H1 (cell line): ENCODE measurements around the gene ADCY7. TPM values are rescaled to one million over a fixed set of nuclear protein-coding genes. Genes with fewer than 3 reads are reported as not detected.

Source experiments
- CTCF ChIA-PET: fragments of 300-600 bp; sonication (Branson Sonifier 250); formaldehyde crosslinking; loops from one replicate; lab custom pipeline; 2021; ENCODE audit not compliant: partially characterized antibody; lab: Charles Lee
- POLR2A ChIA-PET: fragments of 300-600 bp; sonication (Branson Sonifier 250); formaldehyde crosslinking; loops from one replicate; lab custom pipeline; 2021; ENCODE audit warnings: inconsistent platforms; ENCODE audit not compliant: partially characterized antibody; lab: Charles Lee
- DNase-seq, 2 experiments: peaks; one replicate each; pipeline versions ENCODE4 v3.0.0 to v3.0.0-alpha.2; 2010 to 2022; ENCODE audit warnings: low spot score in 2 of 2, low read depth in 1 of 2, mixed read lengths in 1 of 2
- FAIRE-seq: peaks from 2 replicates; lab custom pipeline; 2011; peaks lifted over from hg19 to GRCh38; lab: Jason Lieb, UNC
- H2AFZ ChIP-seq: 2 replicates; pipeline ENCODE4 v1.8.1; 2012; ENCODE audit warnings: low read length, inconsistent platforms
- H2AK5ac ChIP-seq: 2 replicates; pipeline ENCODE4 v1.6.1; 2013; ENCODE audit warnings: low read depth, low read length
- H2BK120ac ChIP-seq: replicated peaks from 2 replicates; pipeline ENCODE3; 2013; ENCODE audit warnings: low read depth, low read length, inconsistent platforms
- H2BK12ac ChIP-seq: 2 replicates; pipeline ENCODE4 v1.6.1; 2013; ENCODE audit warnings: low read depth, low read length
- H2BK15ac ChIP-seq: 2 replicates; pipeline ENCODE4 v1.6.1; 2013; ENCODE audit warnings: low read length
- H2BK20ac ChIP-seq: 2 replicates; pipeline ENCODE4 v1.6.1; 2013; ENCODE audit warnings: low read length
- H2BK5ac ChIP-seq: 2 replicates; pipeline ENCODE4 v1.6.1; 2013; ENCODE audit warnings: low read depth, low read length
- H3K14ac ChIP-seq: 2 replicates; pipeline ENCODE4 v1.6.1; 2013; ENCODE audit warnings: inconsistent platforms; ENCODE audit not compliant: insufficient read length
- H3K18ac ChIP-seq: 2 replicates; pipeline ENCODE4 v1.6.1; 2013; ENCODE audit warnings: low read length; ENCODE audit errors: extremely low read depth
- H3K23ac ChIP-seq: 2 replicates; pipeline ENCODE4 v1.6.1; 2013; ENCODE audit warnings: inconsistent platforms; ENCODE audit not compliant: insufficient read length
- H3K23me2 ChIP-seq: 2 replicates; pipeline ENCODE4 v1.6.1; 2013; ENCODE audit warnings: low read depth, low read length
- H3K27ac ChIP-seq: 2 replicates; pipeline ENCODE4 v1.6.1; 2011; ENCODE audit warnings: low read depth, low read length, inconsistent platforms
- H3K27me3 ChIP-seq, 4 experiments: replicated peaks in 1 of 4; 1 replicate in 1 of 4; 2 replicates in 3 of 4; pipeline versions ENCODE4 v1.6.1 to v1.8.1; 2011 to 2013; ENCODE audit warnings: low read length in 3 of 4, mild to moderate bottlenecking in 3 of 4, inconsistent platforms in 2 of 4, mixed read lengths in 2 of 4, moderate library complexity in 1 of 4; ENCODE audit not compliant: control insufficient read depth in 3 of 4, insufficient read depth in 3 of 4; ENCODE audit errors: extremely low read depth in 1 of 4
- H3K36me3 ChIP-seq, 4 experiments: 2 replicates each; pipeline versions ENCODE4 v1.6.1 to v1.8.1; 2011 to 2013; ENCODE audit warnings: mild to moderate bottlenecking in 4 of 4, low read length in 3 of 4, moderate library complexity in 2 of 4, control low read depth in 1 of 4, inconsistent platforms in 1 of 4; ENCODE audit not compliant: insufficient read depth in 4 of 4, control insufficient read depth in 2 of 4
- H3K4ac ChIP-seq: replicated peaks from 2 replicates; pipeline ENCODE3; 2013; ENCODE audit warnings: low read length, low read depth, mixed read lengths, inconsistent platforms; ENCODE audit not compliant: insufficient read length
- H3K4me1 ChIP-seq, 4 experiments: replicated peaks in 1 of 4; 1 replicate in 1 of 4; 2 replicates in 3 of 4; pipeline versions ENCODE4 v1.6.1 to v1.8.1; 2011 to 2013; ENCODE audit warnings: low read length in 3 of 4, inconsistent platforms in 2 of 4, mixed read lengths in 1 of 4; ENCODE audit not compliant: insufficient read depth in 4 of 4, control insufficient read depth in 3 of 4
- H3K4me2 ChIP-seq, 2 experiments: 2 replicates each; pipeline versions ENCODE4 v1.6.1 to v1.8.1; 2011 to 2013; ENCODE audit warnings: low read depth in 2 of 2, low read length in 2 of 2, control low read depth in 1 of 2, inconsistent platforms in 1 of 2, mild to moderate bottlenecking in 1 of 2; ENCODE audit not compliant: insufficient read depth in 1 of 2
- H3K4me3 ChIP-seq, 4 experiments: fragments of 200-600, 300-600 bp in 1 of 4; sonication (generic), shearing (Covaris generic), sonication (Bioruptor Twin) in 1 of 4; 2 replicates each; pipeline versions ENCODE4 v1.5.1 to v1.8.1; 2011 to 2016; ENCODE audit warnings: low read length in 4 of 4, low read depth in 3 of 4, control low read depth in 2 of 4, inconsistent platforms in 2 of 4, mild to moderate bottlenecking in 2 of 4, mixed read lengths in 1 of 4, moderate library complexity in 1 of 4; ENCODE audit not compliant: insufficient read depth in 2 of 4; ENCODE audit errors: extremely low read depth in 1 of 4
- H3K56ac ChIP-seq: replicated peaks from 2 replicates; pipeline ENCODE3; 2013; ENCODE audit warnings: low read depth, mild to moderate bottlenecking, mixed read lengths, low read length, inconsistent platforms; ENCODE audit not compliant: insufficient read length
- H3K79me1 ChIP-seq: 2 replicates; pipeline ENCODE4 v1.6.1; 2013; ENCODE audit warnings: low read depth, low read length, control low read depth
- H3K79me2 ChIP-seq, 2 experiments: 2 replicates each; pipeline versions ENCODE4 v1.6.1 to v1.8.1; 2012 to 2013; ENCODE audit warnings: low read length in 2 of 2, mild to moderate bottlenecking in 2 of 2, inconsistent platforms in 1 of 2; ENCODE audit not compliant: insufficient read depth in 2 of 2, control insufficient read depth in 1 of 2
- H3K9ac ChIP-seq, 4 experiments: replicated peaks in 1 of 4; 1 replicate in 1 of 4; 2 replicates in 3 of 4; pipeline versions ENCODE4 v1.6.1 to v1.8.1; 2011 to 2013; ENCODE audit warnings: low read depth in 3 of 4, low read length in 3 of 4, control low read depth in 2 of 4, mild to moderate bottlenecking in 2 of 4, moderate library complexity in 2 of 4, inconsistent platforms in 1 of 4; ENCODE audit errors: extremely low read depth in 1 of 4
- H3K9me3 ChIP-seq, 2 experiments: 2 replicates each; pipeline versions ENCODE4 v1.6.1 to v1.8.1; 2012 to 2013; ENCODE audit warnings: mild to moderate bottlenecking in 2 of 2, moderate library complexity in 2 of 2, control low read depth in 1 of 2, inconsistent platforms in 1 of 2, low read depth in 1 of 2, low read length in 1 of 2, mixed read lengths in 1 of 2; ENCODE audit not compliant: insufficient read depth in 2 of 2
- H4K20me1 ChIP-seq, 2 experiments: replicated peaks in 1 of 2; 2 replicates each; pipeline versions ENCODE3 to v1.8.1; 2011 to 2013; ENCODE audit warnings: inconsistent platforms in 2 of 2, low read length in 2 of 2, mild to moderate bottlenecking in 1 of 2; ENCODE audit not compliant: insufficient read depth in 2 of 2, control insufficient read depth in 1 of 2
- H4K5ac ChIP-seq: 2 replicates; pipeline ENCODE4 v1.6.1; 2013; ENCODE audit warnings: low read length, low read depth, mixed read lengths, inconsistent platforms; ENCODE audit not compliant: insufficient read length
- H4K8ac ChIP-seq: 2 replicates; pipeline ENCODE4 v1.8.0; 2013; ENCODE audit warnings: mild to moderate bottlenecking, moderate library complexity, low read length, inconsistent platforms; ENCODE audit not compliant: insufficient read depth; ENCODE audit errors: extremely low read depth
- H4K91ac ChIP-seq: replicated peaks from 2 replicates; pipeline ENCODE3; 2013; ENCODE audit warnings: low read length, mixed read lengths, inconsistent platforms; ENCODE audit not compliant: insufficient read length
- BRCA1 ChIP-seq: IDR thresholded peaks from 2 replicates; pipeline ENCODE4 v1.6.1; 2012; ENCODE audit warnings: low read depth, low read length, improper control_type of control experiment
- EP300 ChIP-seq, 2 experiments: IDR thresholded peaks; 1 replicate in 1 of 2; 2 replicates in 1 of 2; pipeline ENCODE4 v1.6.1; 2011 to 2012; ENCODE audit warnings: low read depth in 2 of 2, low read length in 2 of 2, mild to moderate bottlenecking in 2 of 2, borderline replicate concordance in 1 of 2, inconsistent platforms in 1 of 2, moderate library complexity in 1 of 2
- KDM1A ChIP-seq: fragments of 200-600, 300-600 bp; sonication (generic); IDR thresholded peaks from 2 replicates; pipeline ENCODE4 v1.7.1; 2016; ENCODE audit warnings: mild to moderate bottlenecking, low read length, borderline replicate concordance
- MAFK ChIP-seq: IDR thresholded peaks from 2 replicates; pipeline ENCODE4 v1.6.1; 2012; ENCODE audit warnings: low read depth, mild to moderate bottlenecking, improper control_type of control experiment, low read length
- RAD21 ChIP-seq, 2 experiments: IDR thresholded peaks in 1 of 2; conservative IDR thresholded peaks in 1 of 2; 2 replicates each; pipeline ENCODE4 v1.6.1; 2011; ENCODE audit warnings: low read depth in 2 of 2, low read length in 2 of 2, improper control_type of control experiment in 1 of 2, inconsistent platforms in 1 of 2, mild to moderate bottlenecking in 1 of 2, moderate library complexity in 1 of 2
- SAP30 ChIP-seq: fragments of 300-600 bp; sonication (generic); IDR thresholded peaks from 2 replicates; pipeline ENCODE4 v1.7.1; 2012; ENCODE audit warnings: low read length, moderate library complexity, mild to moderate bottlenecking, inconsistent platforms; ENCODE audit not compliant: insufficient read depth, insufficient replicate concordance
- SRF ChIP-seq: IDR thresholded peaks from 2 replicates; pipeline ENCODE4 v1.6.1; 2011; ENCODE audit warnings: mild to moderate bottlenecking, low read depth, low read length, moderate library complexity
- SUZ12 ChIP-seq: fragments of 200-600 bp; sonication (generic); IDR thresholded peaks from 2 replicates; pipeline ENCODE4 v1.6.1; 2012; ENCODE audit warnings: mild to moderate bottlenecking, inconsistent platforms, low read length, moderate library complexity, mixed read lengths
- TAF7 ChIP-seq: optimal IDR thresholded peaks from 2 replicates; pipeline ENCODE3; 2011; ENCODE audit warnings: low read depth, mild to moderate bottlenecking, inconsistent platforms, low read length, moderate library complexity, borderline replicate concordance
- WGBS, 2 experiments: shearing (Covaris generic) in 1 of 2; methylation state at CpG; one replicate each; pipeline versions ENCODE4 v1.1.6 to v1.1.7; 2013 to 2015; ENCODE audit warnings: low lambda C conversion rate in 2 of 2, mixed read lengths in 2 of 2, inconsistent platforms in 1 of 2, low coverage in 1 of 2, missing lambda C conversion rate in 1 of 2; ENCODE audit not compliant: insufficient replicate concordance in 2 of 2, insufficient coverage in 1 of 2, insufficient read length in 1 of 2; ENCODE audit errors: extremely low coverage in 1 of 2, missing lambda C conversion rate in 1 of 2; 5-methylcytosine and 5-hydroxymethylcytosine counted together
- polyA plus RNA-seq, 7 experiments: library from polyadenylated mRNA; depleted of rRNA in 3 of 7; stranded (reverse) in 5 of 7; unstranded in 2 of 7; fragments of >200 nt in 5 of 7; fragments of 200-250 nt in 2 of 7; gene quantifications; 1 replicate in 5 of 7; 2 replicates in 1 of 7; 4 replicates in 1 of 7; pipeline versions ENCODE4 v1.2.1 to v1.2.3, GENCODE V29; 2011 to 2013; ENCODE audit warnings: missing spikeins in 2 of 7, mixed read lengths in 2 of 7
- total RNA-seq: library from RNA; stranded (reverse); fragmentation: NEBNext Ultra II Directional; extraction: Animal tissue kit (Norgen Biotek cat#: 25700); gene quantifications from 2 replicates; pipeline ENCODE4 v1.2.1, GENCODE V29; 2021
- TF ChIP-seq, protein P1 (sequence below): IDR thresholded peaks from 2 replicates; pipeline ENCODE4 v1.6.1; 2011; ENCODE audit warnings: low read length, improper control_type of control experiment

Gene ADCY7
- total and polyA plus RNA-seq, 2 of the 8 experiments (the other 6 are each of a cell fraction or from before 2014, with no cell fraction given) = 2.4 to 5.1 TPM

DNA sequence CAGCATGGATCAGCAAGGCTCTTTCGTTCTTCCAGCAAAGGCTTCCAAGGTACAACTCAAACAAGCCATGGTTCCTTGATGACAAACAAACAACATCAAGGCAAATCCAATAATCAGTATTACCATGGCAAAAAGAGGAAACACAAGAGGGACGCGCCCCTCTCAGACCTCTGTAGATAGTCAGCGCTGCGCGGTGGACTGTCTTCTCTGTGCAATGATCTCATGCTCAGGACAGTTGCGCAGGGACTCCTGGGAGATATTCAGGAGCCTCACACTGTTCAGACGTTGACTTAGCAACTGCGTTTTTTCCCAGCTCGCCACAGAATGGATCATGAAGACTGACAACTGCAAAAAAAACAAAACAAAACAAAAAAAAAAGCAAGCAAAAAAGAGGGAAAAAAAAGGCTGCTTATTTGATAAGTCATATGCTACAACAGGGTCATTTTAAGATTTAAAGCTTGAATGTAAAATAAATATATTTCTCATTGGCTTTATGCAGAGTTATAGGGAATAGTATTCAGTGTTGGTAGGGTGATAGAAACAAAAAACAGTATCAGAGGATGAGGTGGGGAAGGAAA is 37.1 kb upstream of the ADCY7 start:
- H2BK20ac ChIP-seq = no peak overlapping the region
- no peak for FAIRE-seq
- H2BK15ac ChIP-seq = no peak overlapping the region
- ChIA-PET POLR2A (interaction anchor here (0.6 kb wide), 1 partner anchor 517 kb away, joined by 3 read pairs; no protein-coding TSS in a partner anchor), CTCF (interaction anchor here (0.5 to 1.9 kb wide), 3 partner anchors 19 to 154 kb away, joined by 3 to 8 read pairs (median 3); no protein-coding TSS in a partner anchor)
- H2BK120ac ChIP-seq = no peak overlapping the region
- H3K36me3 ChIP-seq = peaks cover 0 to 17% (median 9%) of the 10 kb centered on the region in 4 experiments; a peak in 4 of 8 replicates
- H3K4me1 ChIP-seq = no peaks in the 10 kb centered on the region
- H3K18ac ChIP-seq = no peak overlapping the region
- no peak overlapping the region for H3K9ac ChIP-seq
- H3K4ac ChIP-seq = no peak overlapping the region
- H3K23ac ChIP-seq = no peak overlapping the region
- H3K14ac ChIP-seq = no peak overlapping the region
- WGBS, 2 experiments = 88% methylated on average over 10 of the region's 10 CpGs; no CpG with 5 or more reads in 1 of the 2 experiments
- DNase-seq = no peak
- no peak overlapping the region; the same call in 1 of the 2 replicates for H4K8ac ChIP-seq
- H2AFZ ChIP-seq = no peak overlapping the region
- no peaks in the 10 kb centered on the region for H4K20me1 ChIP-seq
- no peak overlapping the region for H2BK12ac ChIP-seq
- no peak overlapping the region for H3K56ac ChIP-seq
- no peaks in the 10 kb centered on the region for H3K27me3 ChIP-seq
- no peak overlapping the region for H2BK5ac ChIP-seq
- H3K79me2 ChIP-seq = no peaks in the 10 kb centered on the region
- no peaks in the 10 kb centered on the region for H3K9me3 ChIP-seq
- H4K91ac ChIP-seq = no peak overlapping the region
- no peaks in the 10 kb centered on the region for H3K23me2 ChIP-seq
- no peak overlapping the region for H4K5ac ChIP-seq
- no peak overlapping the region for H3K27ac ChIP-seq
- no peak overlapping the region for H3K4me2 ChIP-seq
- no peak overlapping the region for H3K4me3 ChIP-seq
- no peak overlapping the region for H2AK5ac ChIP-seq
- no peaks in the 10 kb centered on the region for H3K79me1 ChIP-seq
- TF ChIP-seq, protein P1, sequence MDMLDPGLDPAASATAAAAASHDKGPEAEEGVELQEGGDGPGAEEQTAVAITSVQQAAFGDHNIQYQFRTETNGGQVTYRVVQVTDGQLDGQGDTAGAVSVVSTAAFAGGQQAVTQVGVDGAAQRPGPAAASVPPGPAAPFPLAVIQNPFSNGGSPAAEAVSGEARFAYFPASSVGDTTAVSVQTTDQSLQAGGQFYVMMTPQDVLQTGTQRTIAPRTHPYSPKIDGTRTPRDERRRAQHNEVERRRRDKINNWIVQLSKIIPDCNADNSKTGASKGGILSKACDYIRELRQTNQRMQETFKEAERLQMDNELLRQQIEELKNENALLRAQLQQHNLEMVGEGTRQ = no peak
- TF ChIP-seq SUZ12 (no peak), EP300 (IDR thresholded peaks at IDR 0.05; ENCODE audit: borderline replicate concordance in 1 of 2, low read depth in 2 of 2, low read length in 2 of 2) (no peak), RAD21 (IDR thresholded peaks at IDR 0.05 in 1 of 2, conservative IDR thresholded peaks at IDR 0.05 in 1 of 2; ENCODE audit: low read depth in 2 of 2, low read length in 2 of 2) (no peak), BRCA1 (no peak), SRF (no peak), TAF7 (no peak), MAFK (no peak), SAP30 (no peak), KDM1A (no peak)
